HG02623 (cell line): ENCODE data around the gene CBFA2T3.
"Not testable (repeated sequence)": the region's sequence is repeated elsewhere in the genome, so short reads cannot be mapped to it uniquely, and the experiment has no call there.

Source experiments
- ATAC-seq: cut with Tn5 transposase; IDR thresholded peaks from one replicate; pipeline ENCODE4 v1.9.1; 2021; ENCODE audit warnings: moderate library complexity; ENCODE audit not compliant: unreplicated experiment

CBFA2T3 gene

GRCh38 chr16:88977018-88977811 is at the start of gene CBFA2T3:
CBFA2T3 (minus strand) TSS chr16:88977207; CDS start chr16:88976807, 400 bp downstream.
- no peak for ATAC-seq

GRCh38 chr16:89026121-89026612 is 49.2 kb upstream of the CBFA2T3 start:
- no peak for ATAC-seq

GRCh38 chr16:89025636-89026035 is 48.6 kb upstream of the CBFA2T3 start:
- ATAC-seq = no peak

GRCh38 chr16:89024546-89025060 is 47.6 kb upstream of the CBFA2T3 start:
- ATAC-seq = no peak

- ATAC-seq = no peak
These were observed 46.9 kb upstream of the CBFA2T3 start for GRCh38 chr16:89023621-89024511.

- ATAC-seq = no peak
These were observed 46.1 kb upstream of the CBFA2T3 start for GRCh38 chr16:89023151-89023551.

- no peak for ATAC-seq
These were observed 45.2 kb upstream of the CBFA2T3 start for GRCh38 chr16:89022051-89022836.

GRCh38 chr16:89020925-89021595 is 44.1 kb upstream of the CBFA2T3 start:
- ATAC-seq = no peak

GRCh38 chr16:89020068-89020924 is 43.3 kb upstream of the CBFA2T3 start:
- ATAC-seq = no peak

GRCh38 chr16:89019511-89019910 is 42.5 kb upstream of the CBFA2T3 start:
- ATAC-seq = no peak

- no peak for ATAC-seq
These were observed 41.5 kb upstream of the CBFA2T3 start for GRCh38 chr16:89018282-89019158.

- no peak for ATAC-seq
These were observed 40.7 kb upstream of the CBFA2T3 start for GRCh38 chr16:89017543-89018281.

- ATAC-seq = not testable (repeated sequence)
These were observed 39.6 kb upstream of the CBFA2T3 start for GRCh38 chr16:89016561-89016960.

GRCh38 chr16:89015271-89015859 is 38.4 kb upstream of the CBFA2T3 start:
- ATAC-seq = no peak

- no peak for ATAC-seq
These were observed 37.6 kb upstream of the CBFA2T3 start for GRCh38 chr16:89014403-89015230.

GRCh38 chr16:89013692-89014402 is 36.8 kb upstream of the CBFA2T3 start:
- ATAC-seq = no peak
